AG20443 (cell line): ENCODE measurements around the gene DAD1.
"Not testable (repeated sequence)": the region's sequence is repeated elsewhere in the genome, so short reads cannot be mapped to it uniquely, and the experiment has no call there.

Source experiments
- DNase-seq: peaks from one replicate; pipeline ENCODE4 v3.0.0; 2012; ENCODE audit warnings: low spot score, mixed read lengths

The DAD1 gene

GRCh38 chr14:22552001-22552826, 36.8 kb downstream of the DAD1 start:
- DNase-seq = no peak

DNA sequence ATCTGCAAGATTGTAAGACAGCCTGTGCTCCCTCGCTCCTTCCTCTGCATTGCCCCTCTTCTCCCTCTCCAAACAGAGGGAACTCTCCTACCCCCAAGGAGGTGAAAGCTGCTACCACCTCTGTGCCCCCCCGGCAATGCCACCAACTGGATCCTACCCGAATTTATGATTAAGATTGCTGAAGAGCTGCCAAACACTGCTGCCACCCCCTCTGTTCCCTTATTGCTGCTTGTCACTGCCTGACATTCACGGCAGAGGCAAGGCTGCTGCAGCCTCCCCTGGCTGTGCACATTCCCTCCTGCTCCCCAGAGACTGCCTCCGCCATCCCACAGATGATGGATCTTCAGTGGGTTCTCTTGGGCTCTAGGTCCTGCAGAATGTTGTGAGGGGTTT, 37.4 kb downstream of the DAD1 start:
- DNase-seq = no peak

DNA sequence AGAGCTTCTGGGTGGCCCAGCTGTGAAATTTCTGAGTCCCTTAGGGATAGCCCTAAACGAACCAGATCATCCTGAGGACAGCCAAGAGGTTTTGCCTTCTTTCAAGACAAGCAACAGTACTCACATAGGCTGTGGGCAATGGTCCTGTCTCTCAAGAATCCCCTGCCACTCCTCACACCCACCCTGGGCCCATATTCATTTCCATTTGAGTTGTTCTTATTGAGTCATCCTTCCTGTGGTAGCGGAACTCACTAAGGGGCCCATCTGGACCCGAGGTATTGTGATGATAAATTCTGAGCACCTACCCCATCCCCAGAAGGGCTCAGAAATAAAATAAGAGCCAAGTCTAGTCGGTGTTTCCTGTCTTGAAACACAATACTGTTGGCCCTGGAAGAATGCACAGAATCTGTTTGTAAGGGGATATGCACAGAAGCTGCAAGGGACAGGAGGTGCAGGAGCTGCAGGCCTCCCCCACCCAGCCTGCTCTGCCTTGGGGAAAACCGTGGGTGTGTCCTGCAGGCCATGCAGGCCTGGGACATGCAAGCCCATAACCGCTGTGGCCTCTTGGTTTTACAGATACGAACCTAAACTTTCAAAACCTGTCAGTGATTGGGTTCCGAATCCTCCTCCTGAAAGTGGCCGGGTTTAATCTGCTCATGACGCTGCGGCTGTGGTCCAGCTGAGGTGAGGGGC, 38.9 kb downstream of the DAD1 start:
- DNase-seq = no peak

DNA sequence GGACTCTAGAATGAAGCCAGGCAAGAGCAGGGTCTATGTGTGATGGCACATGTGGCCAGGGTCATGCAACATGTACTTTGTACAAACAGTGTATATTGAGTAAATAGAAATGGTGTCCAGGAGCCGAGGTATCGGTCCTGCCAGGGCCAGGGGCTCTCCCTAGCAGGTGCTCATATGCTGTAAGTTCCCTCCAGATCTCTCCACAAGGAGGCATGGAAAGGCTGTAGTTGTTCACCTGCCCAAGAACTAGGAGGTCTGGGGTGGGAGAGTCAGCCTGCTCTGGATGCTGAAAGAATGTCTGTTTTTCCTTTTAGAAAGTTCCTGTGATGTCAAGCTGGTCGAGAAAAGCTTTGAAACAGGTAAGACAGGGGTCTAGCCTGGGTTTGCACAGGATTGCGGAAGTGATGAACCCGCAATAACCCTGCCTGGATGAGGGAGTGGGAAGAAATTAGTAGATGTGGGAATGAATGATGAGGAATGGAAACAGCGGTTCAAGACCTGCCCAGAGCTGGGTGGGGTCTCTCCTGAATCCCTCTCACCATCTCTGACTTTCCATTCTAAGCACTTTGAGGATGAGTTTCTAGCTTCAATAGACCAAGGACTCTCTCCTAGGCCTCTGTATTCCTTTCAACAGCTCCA, 39.6 kb downstream of the DAD1 start:
- DNase-seq = no peak

DNA sequence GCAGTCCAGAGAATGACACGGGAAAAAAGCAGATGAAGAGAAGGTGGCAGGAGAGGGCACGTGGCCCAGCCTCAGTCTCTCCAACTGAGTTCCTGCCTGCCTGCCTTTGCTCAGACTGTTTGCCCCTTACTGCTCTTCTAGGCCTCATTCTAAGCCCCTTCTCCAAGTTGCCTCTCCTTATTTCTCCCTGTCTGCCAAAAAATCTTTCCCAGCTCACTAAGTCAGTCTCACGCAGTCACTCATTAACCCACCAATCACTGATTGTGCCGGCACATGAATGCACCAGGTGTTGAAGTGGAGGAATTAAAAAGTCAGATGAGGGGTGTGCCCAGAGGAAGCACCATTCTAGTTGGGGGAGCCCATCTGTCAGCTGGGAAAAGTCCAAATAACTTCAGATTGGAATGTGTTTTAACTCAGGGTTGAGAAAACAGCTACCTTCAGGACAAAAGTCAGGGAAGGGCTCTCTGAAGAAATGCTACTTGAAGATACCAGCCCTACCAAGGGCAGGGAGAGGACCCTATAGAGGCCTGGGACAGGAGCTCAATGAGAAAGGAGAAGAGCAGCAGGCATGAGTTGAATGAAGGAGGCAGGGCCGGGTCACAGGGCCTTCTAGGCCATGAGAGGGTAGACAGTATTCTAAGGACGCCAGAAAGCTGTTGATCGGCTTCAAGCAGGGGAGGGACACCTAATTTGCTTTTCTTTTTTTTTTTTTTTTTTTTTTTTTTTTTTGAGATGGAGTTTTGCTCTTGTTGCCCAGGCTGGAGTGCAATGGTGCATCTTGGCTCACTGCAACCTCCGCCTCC, 40.9 kb downstream of the DAD1 start:
- no peak for DNase-seq

DNA sequence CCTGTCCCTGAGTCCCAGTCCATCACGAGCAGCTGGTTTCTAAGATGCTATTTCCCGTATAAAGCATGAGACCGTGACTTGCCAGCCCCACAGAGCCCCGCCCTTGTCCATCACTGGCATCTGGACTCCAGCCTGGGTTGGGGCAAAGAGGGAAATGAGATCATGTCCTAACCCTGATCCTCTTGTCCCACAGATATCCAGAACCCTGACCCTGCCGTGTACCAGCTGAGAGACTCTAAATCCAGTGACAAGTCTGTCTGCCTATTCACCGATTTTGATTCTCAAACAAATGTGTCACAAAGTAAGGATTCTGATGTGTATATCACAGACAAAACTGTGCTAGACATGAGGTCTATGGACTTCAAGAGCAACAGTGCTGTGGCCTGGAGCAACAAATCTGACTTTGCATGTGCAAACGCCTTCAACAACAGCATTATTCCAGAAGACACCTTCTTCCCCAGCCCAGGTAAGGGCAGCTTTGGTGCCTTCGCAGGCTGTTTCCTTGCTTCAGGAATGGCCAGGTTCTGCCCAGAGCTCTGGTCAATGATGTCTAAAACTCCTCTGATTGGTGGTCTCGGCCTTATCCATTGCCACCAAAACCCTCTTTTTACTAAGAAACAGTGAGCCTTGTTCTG, 41.6 kb downstream of the DAD1 start:
- DNase-seq = peak; percentile 56

DNA sequence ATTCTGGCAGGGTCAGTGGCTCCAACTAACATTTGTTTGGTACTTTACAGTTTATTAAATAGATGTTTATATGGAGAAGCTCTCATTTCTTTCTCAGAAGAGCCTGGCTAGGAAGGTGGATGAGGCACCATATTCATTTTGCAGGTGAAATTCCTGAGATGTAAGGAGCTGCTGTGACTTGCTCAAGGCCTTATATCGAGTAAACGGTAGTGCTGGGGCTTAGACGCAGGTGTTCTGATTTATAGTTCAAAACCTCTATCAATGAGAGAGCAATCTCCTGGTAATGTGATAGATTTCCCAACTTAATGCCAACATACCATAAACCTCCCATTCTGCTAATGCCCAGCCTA, 42.3 kb downstream of the DAD1 start:
- DNase-seq = no peak

GRCh38 chr14:22545842-22546721, 42.9 kb downstream of the DAD1 start:
- peak; percentile 84 for DNase-seq

DNA sequence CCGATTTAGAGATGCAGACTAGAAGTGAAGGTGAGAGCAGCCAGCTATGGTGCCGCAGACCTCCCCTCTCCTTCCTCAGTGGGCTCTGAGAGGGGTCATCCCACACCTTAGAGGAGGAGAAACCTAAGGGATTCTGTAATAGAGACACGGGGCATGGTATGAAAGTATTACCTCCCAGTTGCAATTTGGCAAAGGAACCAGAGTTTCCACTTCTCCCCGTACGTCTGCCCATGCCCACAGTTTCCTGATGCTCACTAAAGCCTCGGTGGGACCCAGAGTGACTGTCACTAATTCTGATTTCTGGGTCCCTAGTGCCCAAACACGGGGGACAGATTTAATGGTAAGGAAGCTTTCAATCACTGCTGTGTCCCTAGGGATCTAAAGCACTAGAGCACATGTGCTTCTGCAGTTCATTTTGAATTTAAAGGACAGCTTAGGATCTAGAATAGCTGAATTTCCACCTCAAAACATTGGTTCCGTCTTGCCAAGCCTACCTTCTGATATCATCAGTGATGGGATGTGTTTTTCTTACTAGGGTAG, 44.1 kb downstream of the DAD1 start:
- no peak for DNase-seq

- DNase-seq = no peak
Observed at GRCh38 chr14:22544406-22544805, 44.6 kb downstream of the DAD1 start.

DNA sequence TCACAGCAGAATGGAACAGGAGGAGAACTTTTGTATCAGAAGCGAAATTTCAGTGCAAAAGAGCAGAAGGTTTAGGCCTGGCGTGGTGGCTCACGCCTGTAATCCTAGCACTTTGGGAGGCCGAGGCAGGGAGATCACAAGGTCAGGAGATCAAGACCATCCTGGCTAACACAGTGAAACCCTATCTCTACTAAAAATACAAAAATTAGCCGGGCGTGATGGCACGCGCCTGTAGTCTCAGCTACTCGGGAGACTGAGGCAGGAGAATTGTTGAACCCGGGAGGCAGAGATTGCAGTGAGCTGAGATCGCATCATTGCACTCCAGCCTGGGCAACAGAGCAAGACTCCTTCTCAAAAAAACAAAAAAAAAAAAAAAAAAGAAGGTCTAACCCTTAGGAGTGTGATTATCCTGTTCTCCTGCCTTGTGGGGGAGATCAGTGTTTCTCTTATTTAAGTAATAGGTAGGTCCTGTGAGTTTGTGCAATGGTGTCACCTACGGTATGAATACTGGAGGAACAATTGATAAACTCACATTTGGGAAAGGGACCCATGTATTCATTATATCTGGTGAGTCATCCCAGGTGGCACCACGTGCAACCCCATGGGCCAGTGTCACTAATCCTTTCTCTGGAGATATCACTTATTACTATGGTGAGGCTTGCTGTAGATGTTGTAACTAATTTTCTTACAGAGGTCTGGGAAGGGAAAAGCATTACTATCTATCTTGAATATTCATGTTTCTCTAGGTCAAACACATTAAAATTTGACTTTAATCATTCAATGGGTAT, 45.3 kb downstream of the DAD1 start:
- not testable (repeated sequence) for DNase-seq

- no peak for DNase-seq
Observed at GRCh38 chr14:22542360-22542759, 46.7 kb downstream of the DAD1 start.

GRCh38 chr14:22541721-22542120, 47.3 kb downstream of the DAD1 start:
- DNase-seq = no peak

DNA sequence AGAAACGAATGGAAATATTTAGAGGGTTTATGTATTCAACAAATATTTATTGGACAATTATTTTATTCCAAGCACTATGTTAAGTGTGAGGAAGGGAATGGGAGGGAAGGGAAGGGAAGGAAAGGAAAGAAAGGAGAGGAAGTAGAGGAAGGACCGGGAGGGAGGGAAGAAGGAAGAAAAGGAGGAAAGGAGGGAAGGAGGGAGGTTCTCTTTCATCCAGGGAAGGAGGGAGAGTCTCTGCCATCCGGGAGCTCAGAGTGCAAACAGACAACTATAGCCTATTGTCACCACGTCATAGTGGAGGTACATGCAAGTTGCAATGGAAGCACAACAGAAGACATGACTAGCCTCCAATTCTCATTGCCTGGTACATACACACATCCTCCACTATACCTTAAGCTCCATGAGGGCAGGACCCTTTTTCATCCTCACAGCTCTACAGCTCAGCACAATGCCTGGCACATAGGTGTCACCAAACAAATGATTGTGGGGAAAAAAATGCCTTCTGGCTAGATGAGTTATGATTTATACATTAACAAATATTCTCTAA, 48.1 kb downstream of the DAD1 start:
- no peak for DNase-seq

DNA sequence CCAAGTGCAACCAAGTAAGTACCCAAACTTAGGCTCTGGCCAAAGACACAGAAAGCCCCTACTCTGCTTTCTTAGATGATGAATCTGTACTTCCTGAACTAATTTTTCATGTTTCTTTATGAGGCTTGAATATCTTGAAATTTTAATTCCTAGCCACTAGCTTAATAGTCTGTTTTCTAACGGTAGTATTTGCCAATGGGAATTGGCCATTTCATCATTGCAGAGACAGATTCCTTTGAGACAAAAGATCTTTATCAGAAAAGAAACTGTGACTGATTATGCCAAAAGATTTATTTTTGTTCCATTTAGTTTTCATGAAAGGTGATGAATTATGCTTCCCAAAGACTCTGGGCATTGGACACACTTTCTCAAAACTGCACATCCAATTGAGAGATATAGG, 48.7 kb downstream of the DAD1 start:
- no peak for DNase-seq

DNA sequence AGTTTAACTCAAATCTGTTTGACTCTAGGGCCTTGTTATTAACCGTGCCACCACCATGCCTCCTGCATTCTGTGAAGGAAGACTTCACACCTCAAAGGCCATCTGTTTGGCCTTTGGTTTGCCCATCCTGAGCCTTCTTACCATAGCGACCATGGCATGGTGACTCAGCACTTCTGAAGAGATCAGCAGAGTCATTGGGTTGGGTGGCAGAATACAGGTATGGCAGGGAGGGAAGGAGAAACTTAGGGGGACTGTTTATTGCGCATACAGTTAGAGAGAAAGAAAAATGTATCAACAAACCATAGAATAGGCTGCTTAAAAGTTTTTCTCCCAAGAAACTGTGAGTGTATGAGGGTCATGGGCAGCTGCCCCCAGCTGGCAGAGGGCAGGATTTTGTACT, 49.2 kb downstream of the DAD1 start:
- no peak for DNase-seq

GRCh38 chr14:22538671-22539228, 50.3 kb downstream of the DAD1 start:
- DNase-seq = no peak

GRCh38 chr14:22537436-22538310, 51.4 kb downstream of the DAD1 start:
- DNase-seq = no peak
